Fibroblast of skin of abdomen (primary cell): ENCODE data around the gene PCBP2.
"Not testable (repeated sequence)": the region's sequence is repeated elsewhere in the genome, so short reads cannot be mapped to it uniquely, and the experiment has no call there.

ENCODE experiments used
- DNase-seq: peaks from one replicate; pipeline ENCODE4 v3.0.0-alpha.2; 2013

Gene PCBP2

GRCh38 chr12:53441040-53441833 is 10.7 kb upstream of the PCBP2 start, which contains the start of gene PRR13:
Gene PRR13, plus strand, starts transcription at chr12:53441734. Its CDS starts 981 bp downstream, at chr12:53442715.
- peak; percentile 100 for DNase-seq

- DNase-seq = no peak
Observed at GRCh38 chr12:53443955-53444354, 7.9 kb upstream of the PCBP2 start.

GRCh38 chr12:53444593-53445325 is 7.1 kb upstream of the PCBP2 start:
- DNase-seq = not testable (repeated sequence)

- no peak for DNase-seq
Observed at GRCh38 chr12:53450936-53451335, 966 bp upstream of the PCBP2 start.

- DNase-seq = peak; percentile 87
Observed at GRCh38 chr12:53452159-53453077, 516 bp downstream of the PCBP2 start.

- DNase-seq = no peak
Observed at GRCh38 chr12:53453953-53454640, 2.2 kb downstream of the PCBP2 start.

GRCh38 chr12:53454707-53455106 is 2.8 kb downstream of the PCBP2 start:
- no peak for DNase-seq

- no peak for DNase-seq
Observed at GRCh38 chr12:53456654-53457366, 4.9 kb downstream of the PCBP2 start.

- DNase-seq = no peak
Observed at GRCh38 chr12:53459097-53459496, 7.2 kb downstream of the PCBP2 start.

GRCh38 chr12:53461059-53461458 is 9.2 kb downstream of the PCBP2 start:
- no peak for DNase-seq

- DNase-seq = no peak
Observed at GRCh38 chr12:53461591-53461990, 9.7 kb downstream of the PCBP2 start.

- DNase-seq = no peak
Observed at GRCh38 chr12:53462935-53463334, 11.0 kb downstream of the PCBP2 start.

- DNase-seq = no peak
Observed at GRCh38 chr12:53463802-53464560, 12.1 kb downstream of the PCBP2 start.

- no peak for DNase-seq
Observed at GRCh38 chr12:53464685-53465418, 12.9 kb downstream of the PCBP2 start.

GRCh38 chr12:53465679-53466078 is 13.8 kb downstream of the PCBP2 start:
- no peak for DNase-seq

GRCh38 chr12:53466640-53467039 is 14.7 kb downstream of the PCBP2 start:
- DNase-seq = no peak

- DNase-seq = no peak
Observed at GRCh38 chr12:53467082-53467481, 15.2 kb downstream of the PCBP2 start.

GRCh38 chr12:53467880-53468279 is 16.0 kb downstream of the PCBP2 start:
- DNase-seq = no peak

GRCh38 chr12:53468282-53468681 is 16.4 kb downstream of the PCBP2 start:
- DNase-seq = no peak

GRCh38 chr12:53472056-53472582 is 20.2 kb downstream of the PCBP2 start:
- DNase-seq = no peak
